Testis (tissue), 2 donors: ENCODE data around the gene ASTL.

Experiments used
- POLR2A ChIP-seq: fragments of 450-650 bp; IDR thresholded peaks from one replicate; pipeline ENCODE4 v1.6.1; 2017; ENCODE audit warnings: antibody characterized with exemption, mild to moderate bottlenecking, moderate library complexity
- TF ChIP-seq, protein P1 (sequence below), 3 experiments: fragments of 450-650 bp in 2 of 3; fragments of 200-600 bp in 1 of 3; sonication (generic) in 1 of 3; IDR thresholded peaks; one replicate each; pipeline ENCODE4 v1.5.1; 2016 to 2019; ENCODE audit warnings: antibody characterized with exemption in 3 of 3, mild to moderate bottlenecking in 2 of 3, moderate library complexity in 1 of 3

DNA sequence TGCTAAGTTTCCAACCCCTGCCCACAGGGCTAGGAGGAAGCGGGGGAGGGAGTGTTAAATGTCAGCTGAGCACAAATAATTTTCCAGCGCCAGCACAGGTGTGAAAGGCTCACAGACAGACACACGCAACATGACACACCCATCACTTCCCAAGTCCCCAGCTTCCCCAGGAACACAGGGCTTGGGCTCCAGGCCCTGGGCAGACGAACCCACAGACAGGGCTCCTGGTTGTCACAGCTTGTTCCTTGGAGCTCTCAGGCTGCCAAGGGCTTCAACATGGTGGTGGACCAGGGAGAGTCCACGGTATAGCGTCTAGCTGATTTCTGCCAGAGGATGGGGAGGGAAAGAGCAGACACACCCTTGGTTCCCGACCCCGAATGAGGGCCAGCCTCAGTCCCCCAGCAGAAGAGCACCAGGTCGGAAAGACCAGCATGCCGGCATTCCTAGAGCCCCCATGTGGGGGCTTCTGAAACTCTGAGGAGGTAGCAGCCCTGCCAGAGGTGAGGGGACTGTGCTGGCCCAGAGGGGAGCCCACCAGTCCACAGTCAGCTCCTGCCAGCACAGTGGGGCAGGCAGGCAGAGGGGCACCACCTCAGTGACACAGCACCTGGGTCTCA is 5.0 kb upstream of the ASTL start:
- no peak for TF ChIP-seq POLR2A
- TF ChIP-seq, protein P1, sequence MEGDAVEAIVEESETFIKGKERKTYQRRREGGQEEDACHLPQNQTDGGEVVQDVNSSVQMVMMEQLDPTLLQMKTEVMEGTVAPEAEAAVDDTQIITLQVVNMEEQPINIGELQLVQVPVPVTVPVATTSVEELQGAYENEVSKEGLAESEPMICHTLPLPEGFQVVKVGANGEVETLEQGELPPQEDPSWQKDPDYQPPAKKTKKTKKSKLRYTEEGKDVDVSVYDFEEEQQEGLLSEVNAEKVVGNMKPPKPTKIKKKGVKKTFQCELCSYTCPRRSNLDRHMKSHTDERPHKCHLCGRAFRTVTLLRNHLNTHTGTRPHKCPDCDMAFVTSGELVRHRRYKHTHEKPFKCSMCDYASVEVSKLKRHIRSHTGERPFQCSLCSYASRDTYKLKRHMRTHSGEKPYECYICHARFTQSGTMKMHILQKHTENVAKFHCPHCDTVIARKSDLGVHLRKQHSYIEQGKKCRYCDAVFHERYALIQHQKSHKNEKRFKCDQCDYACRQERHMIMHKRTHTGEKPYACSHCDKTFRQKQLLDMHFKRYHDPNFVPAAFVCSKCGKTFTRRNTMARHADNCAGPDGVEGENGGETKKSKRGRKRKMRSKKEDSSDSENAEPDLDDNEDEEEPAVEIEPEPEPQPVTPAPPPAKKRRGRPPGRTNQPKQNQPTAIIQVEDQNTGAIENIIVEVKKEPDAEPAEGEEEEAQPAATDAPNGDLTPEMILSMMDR (IDR thresholded peaks at IDR 0.05), result no peak
